Fibroblast of lung (primary cell): ENCODE results near the gene HIGD1A.

Experiments used
- CTCF ChIP-seq, 2 donors: IDR thresholded peaks in 1 of 2; conservative IDR thresholded peaks in 1 of 2; 1 replicate in 1 of 2; 2 replicates in 1 of 2; pipeline ENCODE4 v1.5.1; 2011 to 2012; ENCODE audit warnings: low read length in 2 of 2, control low read depth in 1 of 2, inconsistent platforms in 1 of 2, low read depth in 1 of 2, mild to moderate bottlenecking in 1 of 2
- EZH2 ChIP-seq: IDR thresholded peaks from 2 replicates; pipeline ENCODE4 v1.5.1; 2012; ENCODE audit warnings: low read length, control low read depth, mild to moderate bottlenecking; ENCODE audit errors: missing control alignments

- TF ChIP-seq CTCF (conservative IDR thresholded peaks at IDR 0.05 in 1 of 2, IDR thresholded peaks at IDR 0.05 in 1 of 2; ENCODE audit: low read depth in 1 of 2, low read length in 2 of 2) (no peak), EZH2 (no peak)
These were observed 991 bp upstream of the HIGD1A start for GRCh38 chr3:42805141-42805821.
